BLaER1 treated with 17β-estradiol and CSF1 and Interleukin-3, amounts not matched to agents 10 nM and 100 nM (cell line): ENCODE data around the gene ST6GALNAC3.

Source experiments
- H3K27ac ChIP-seq, 11 experiments: shearing (Covaris generic); formaldehyde crosslinking; 2 replicates each; pipeline ENCODE4 v1.8.1; 2022
- H3K27me3 ChIP-seq, 11 experiments: shearing (Covaris generic); formaldehyde crosslinking; 2 replicates each; pipeline ENCODE4 v1.8.1; 2022
- H3K36me3 ChIP-seq, 11 experiments: shearing (Covaris generic); formaldehyde crosslinking; 2 replicates each; pipeline ENCODE4 v1.8.1; 2022
- H3K4me1 ChIP-seq, 10 experiments: shearing (Covaris generic); formaldehyde crosslinking; 2 replicates each; pipeline ENCODE4 v1.8.1; 2022
- H3K4me2 ChIP-seq, 11 experiments: shearing (Covaris generic); formaldehyde crosslinking; 2 replicates each; pipeline ENCODE4 v1.8.1; 2022
- H3K4me3 ChIP-seq, 10 experiments: shearing (Covaris generic); formaldehyde crosslinking; 2 replicates each; pipeline ENCODE4 v1.8.1; 2022
- H3K9ac ChIP-seq, 11 experiments: shearing (Covaris generic); formaldehyde crosslinking; 2 replicates each; pipeline ENCODE4 v1.8.1; 2022
- H3K9me3 ChIP-seq, 11 experiments: shearing (Covaris generic); formaldehyde crosslinking; replicated peaks in 1 of 11; 2 replicates each; pipeline ENCODE4 v1.8.1; 2022
- H4K20me1 ChIP-seq, 11 experiments: shearing (Covaris generic); formaldehyde crosslinking; 2 replicates each; pipeline ENCODE4 v1.8.1; 2022
- Cebpa-rat ChIP-seq, 11 experiments: shearing (Covaris generic); IDR thresholded peaks; 2 replicates each; pipeline ENCODE4 v1.8.1; 2022

The ST6GALNAC3 gene

DNA sequence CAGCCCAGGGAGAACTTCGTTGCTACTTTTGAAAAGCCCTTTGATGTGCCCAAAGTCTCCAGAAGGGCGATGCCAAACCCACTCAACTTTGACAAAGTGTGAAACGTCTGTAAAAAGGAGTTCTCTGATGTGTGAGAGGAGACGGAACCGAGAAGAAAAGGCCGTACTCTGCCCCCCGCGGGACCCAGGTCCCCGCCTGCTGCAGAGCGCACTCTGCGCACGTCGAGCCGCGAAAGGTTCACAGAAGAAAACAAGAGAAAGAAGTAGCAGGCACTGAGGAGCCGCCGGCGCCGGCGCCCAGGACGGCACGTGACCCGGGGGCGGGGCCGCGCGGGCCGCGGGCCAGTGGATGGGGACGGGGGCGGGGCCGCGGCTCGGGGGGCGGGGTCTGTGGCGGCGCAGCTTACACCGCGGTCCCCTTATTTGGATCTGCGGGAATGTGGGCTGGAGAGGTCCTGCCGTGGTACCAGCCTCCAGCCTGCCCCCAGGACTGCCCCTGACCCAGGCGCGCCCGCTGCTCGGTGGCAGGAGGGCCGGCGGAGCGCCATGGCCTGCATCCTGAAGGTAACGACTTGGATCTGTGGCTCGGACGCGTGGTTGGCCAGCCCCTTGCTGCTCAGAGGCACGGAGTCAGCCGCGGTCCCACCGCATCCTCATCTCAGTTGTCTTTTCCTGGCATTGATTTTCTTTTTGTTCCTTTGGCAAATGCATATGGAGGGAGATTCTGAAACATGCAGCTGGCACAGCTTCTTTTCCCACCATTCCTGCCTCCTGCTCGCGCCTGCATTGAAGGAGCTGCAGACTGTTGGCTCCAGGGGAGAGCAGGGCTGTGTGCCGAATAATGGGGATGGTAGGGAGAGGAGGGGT, at the start of gene ST6GALNAC3:
TSS of gene ST6GALNAC3 (plus strand) at position 426 of the 867 bp plus-strand sequence.
- Histone ChIP-seq H3K27me3 (peaks cover 0 to 6% (median 0%) of the 10 kb centered on the region in 11 experiments; a peak in 1 of 22 replicates), H3K4me2 (peak within 1 kb of the TSS; percentile 91 to 99 (median 96)), H3K9me3 (peaks cover 0 to 8% (median 0%) of the 10 kb centered on the region in 11 experiments; a peak in 1 of 22 replicates), H3K36me3 (no peaks in the 10 kb centered on the region), H3K27ac (peak within 1 kb of the TSS; percentile 63 to 91 (median 83); a peak in 21 of 22 replicates), H4K20me1 (peaks cover 0 to 2% (median 0%) of the 10 kb centered on the region in 11 experiments; a peak in 3 of 22 replicates), H3K9ac (peak within 1 kb of the TSS; percentile 68 to 88 (median 84)), H3K4me3 (peak within 1 kb of the TSS; percentile 57 to 80 (median 75)), H3K4me1 (peaks cover 42 to 84% (median 60%) of the 10 kb centered on the region in 10 experiments)
- TF ChIP-seq Cebpa-rat (IDR thresholded peaks at IDR 0.05) = no peak

DNA sequence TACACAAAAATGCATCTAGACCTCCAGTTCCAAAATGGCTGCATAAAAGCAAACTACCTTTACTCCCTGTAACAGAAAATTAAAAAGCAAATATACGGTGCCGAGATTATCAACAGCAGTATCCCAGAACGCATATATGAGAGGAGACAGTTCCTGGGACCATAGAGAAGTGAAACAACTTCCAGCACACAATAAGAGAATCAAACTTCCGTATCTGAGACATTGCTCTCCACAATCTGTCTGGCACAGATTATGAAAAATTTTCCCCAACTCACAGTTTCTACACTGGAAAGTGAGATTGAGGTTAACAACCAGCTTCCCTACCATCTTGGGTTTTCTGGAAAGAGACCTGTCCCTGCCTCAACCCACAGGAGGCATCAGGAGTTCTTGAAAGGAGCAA, 47.2 kb upstream of the ST6GALNAC3 start:
- Histone ChIP-seq H3K4me3 (no peak overlapping the region), H3K36me3 (no peaks in the 10 kb centered on the region)

DNA sequence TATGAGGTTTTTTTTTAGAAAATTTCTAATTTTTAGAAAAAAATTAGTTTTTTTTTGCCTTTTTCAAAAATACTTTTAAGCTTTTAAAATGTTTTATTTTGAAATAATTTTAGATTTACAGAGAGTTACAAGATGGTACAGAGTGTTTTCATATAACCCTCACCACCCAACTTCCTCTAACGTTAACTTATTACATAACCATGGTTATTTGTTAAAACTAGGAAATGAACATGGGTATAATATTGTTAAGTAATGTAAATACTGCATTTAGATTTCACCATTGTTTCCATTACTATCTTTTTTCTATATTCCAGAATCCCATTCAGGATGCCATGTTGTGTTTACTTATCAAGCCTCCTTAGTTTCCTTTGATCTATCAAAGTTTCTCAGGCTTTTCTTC, 45.2 kb upstream of the ST6GALNAC3 start:
- no peak overlapping the region for H3K27ac ChIP-seq
- no peak overlapping the region for H3K4me2 ChIP-seq
- H3K9ac ChIP-seq = no peak overlapping the region
- TF ChIP-seq Cebpa-rat (IDR thresholded peaks at IDR 0.05) = no peak
- H4K20me1 ChIP-seq = no peaks in the 10 kb centered on the region
- H3K36me3 ChIP-seq = no peaks in the 10 kb centered on the region
- H3K27me3 ChIP-seq = no peaks in the 10 kb centered on the region
- H3K4me3 ChIP-seq = no peak overlapping the region
- H3K9me3 ChIP-seq = 0 out of 22 replicates have a peak, but pooled peaks cover 0 to 5% (median 0%) of the 10 kb centered on the region in 11 experiments
- H3K4me1 ChIP-seq = no peaks in the 10 kb centered on the region

More for the DNA sequence above, 47.2 kb upstream of the ST6GALNAC3 start:
- Histone ChIP-seq H3K9me3 (0 out of 22 replicates have a peak, but pooled peaks cover 0 to 5% (median 0%) of the 10 kb centered on the region in 11 experiments), H4K20me1 (no peaks in the 10 kb centered on the region), H3K9ac (no peak overlapping the region), H3K27ac (no peak overlapping the region), H3K4me2 (no peak overlapping the region), H3K27me3 (no peaks in the 10 kb centered on the region), H3K4me1 (no peaks in the 10 kb centered on the region)
- no peak for TF ChIP-seq Cebpa-rat (IDR thresholded peaks at IDR 0.05)

DNA sequence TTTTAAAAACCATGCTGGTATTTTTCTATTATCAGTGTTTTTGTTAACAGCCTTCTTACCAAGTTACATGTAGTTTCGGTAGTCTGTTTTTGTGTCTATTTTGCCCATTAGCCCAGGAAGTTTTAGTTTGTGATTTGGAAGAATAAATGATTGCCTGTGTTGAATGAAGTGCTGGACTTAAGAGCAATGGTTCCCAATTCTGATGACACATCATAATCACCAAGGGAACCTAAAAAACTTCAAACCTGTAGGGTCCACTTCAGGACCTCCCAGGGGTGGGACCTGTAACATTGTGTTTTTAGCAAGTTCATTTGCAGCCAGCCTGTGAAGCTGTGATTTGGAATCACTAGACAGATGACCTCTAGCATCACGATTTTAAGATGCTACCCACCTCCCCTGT, 43.0 kb upstream of the ST6GALNAC3 start:
- no peaks in the 10 kb centered on the region for H3K36me3 ChIP-seq
- no peak overlapping the region for H3K4me2 ChIP-seq
- no peaks in the 10 kb centered on the region for H3K27me3 ChIP-seq
- TF ChIP-seq Cebpa-rat (IDR thresholded peaks at IDR 0.05) = no peak
- H3K9me3 ChIP-seq = 0 out of 22 replicates have a peak, but pooled peaks cover 0 to 5% (median 0%) of the 10 kb centered on the region in 11 experiments
- no peaks in the 10 kb centered on the region for H3K4me1 ChIP-seq
- H3K9ac ChIP-seq = no peak overlapping the region
- H3K27ac ChIP-seq = no peak overlapping the region
- no peak overlapping the region for H3K4me3 ChIP-seq
- no peaks in the 10 kb centered on the region for H4K20me1 ChIP-seq

DNA sequence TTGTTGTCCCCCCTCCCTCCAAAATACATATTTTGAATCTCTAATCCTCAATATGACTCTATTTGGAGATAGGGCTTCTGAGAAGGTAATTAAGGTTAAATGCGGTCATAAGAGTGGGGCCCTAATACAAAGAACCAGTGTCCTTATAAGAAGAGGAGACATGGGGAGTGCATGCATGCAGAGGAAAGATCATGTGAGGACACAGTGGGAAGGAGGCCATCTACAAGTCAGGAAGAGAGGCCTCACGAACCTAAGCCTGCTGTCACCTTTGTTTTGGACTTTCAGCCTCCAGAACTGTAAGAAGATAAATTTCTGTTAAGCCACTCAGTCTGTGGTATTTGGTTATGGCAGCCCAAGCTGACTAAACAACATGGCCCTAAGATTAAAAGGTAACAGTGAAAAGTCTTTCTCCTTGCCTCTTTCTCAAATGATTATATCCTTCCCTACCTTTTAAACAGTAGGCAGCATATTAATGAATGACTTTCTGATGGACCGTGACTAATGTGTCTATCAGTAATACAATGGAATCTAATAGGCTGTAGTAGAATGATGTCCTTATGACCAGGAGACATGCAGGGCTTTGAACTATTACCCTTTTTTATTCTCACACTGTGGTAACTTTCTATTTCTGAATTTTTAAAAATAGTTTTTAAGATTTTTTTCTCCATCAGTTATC, 40.6 kb upstream of the ST6GALNAC3 start:
- no peak overlapping the region for H3K9ac ChIP-seq
- H3K9me3 ChIP-seq = no peaks in the 10 kb centered on the region
- H3K4me2 ChIP-seq = no peak overlapping the region
- no peak for TF ChIP-seq Cebpa-rat (IDR thresholded peaks at IDR 0.05)
- H3K4me1 ChIP-seq = no peaks in the 10 kb centered on the region
- no peak overlapping the region for H3K27ac ChIP-seq
- H3K36me3 ChIP-seq = no peaks in the 10 kb centered on the region
- no peaks in the 10 kb centered on the region for H4K20me1 ChIP-seq
- no peaks in the 10 kb centered on the region for H3K27me3 ChIP-seq
- no peak overlapping the region for H3K4me3 ChIP-seq

DNA sequence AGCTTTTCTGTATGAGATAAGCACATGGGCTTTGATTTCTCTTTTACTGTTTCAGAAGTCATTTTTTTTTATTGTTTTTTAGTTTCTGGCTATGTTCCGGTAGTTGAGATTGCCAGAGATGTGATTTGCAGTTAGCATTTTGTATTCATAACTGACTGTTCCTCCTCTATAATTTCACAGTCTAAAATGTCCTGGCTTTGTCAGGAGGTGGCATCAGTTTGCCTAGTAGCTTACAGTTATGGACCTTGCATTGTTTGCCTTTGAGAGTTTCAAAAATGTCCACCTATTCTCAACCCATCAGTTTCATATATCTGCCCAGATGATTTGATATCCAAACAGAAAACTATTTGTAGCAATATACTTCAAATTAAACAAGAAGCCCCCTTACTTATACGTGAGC, 39.5 kb upstream of the ST6GALNAC3 start:
- Histone ChIP-seq H3K36me3 (no peaks in the 10 kb centered on the region), H3K4me3 (no peak overlapping the region), H3K27ac (no peak overlapping the region), H4K20me1 (no peaks in the 10 kb centered on the region), H3K9ac (no peak overlapping the region), H3K4me1 (no peaks in the 10 kb centered on the region), H3K9me3 (no peaks in the 10 kb centered on the region), H3K4me2 (no peak overlapping the region), H3K27me3 (no peaks in the 10 kb centered on the region)
- no peak for TF ChIP-seq Cebpa-rat (IDR thresholded peaks at IDR 0.05)

DNA sequence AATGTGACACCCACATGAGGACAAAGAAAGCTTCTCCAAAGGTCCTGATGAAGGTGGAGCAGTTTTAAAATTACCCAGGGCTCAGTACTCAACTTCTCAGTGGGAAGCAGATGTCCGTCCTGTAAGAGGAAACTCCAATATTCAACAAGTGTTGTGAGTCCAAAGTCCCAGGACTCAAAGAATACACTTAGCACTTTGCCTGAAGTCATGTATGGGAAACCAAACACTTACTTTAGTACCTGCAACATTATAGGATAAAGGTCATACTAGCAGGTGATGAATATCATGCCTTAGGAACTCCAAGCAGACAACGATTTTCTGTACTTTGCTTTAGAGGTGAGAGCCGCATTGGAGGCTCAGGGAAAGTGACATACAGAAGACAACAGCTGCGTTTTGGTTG, 37.2 kb upstream of the ST6GALNAC3 start:
- Histone ChIP-seq H3K4me2 (no peak overlapping the region), H3K4me1 (no peaks in the 10 kb centered on the region), H3K27ac (no peak overlapping the region), H4K20me1 (no peaks in the 10 kb centered on the region), H3K36me3 (no peaks in the 10 kb centered on the region), H3K9me3 (no peaks in the 10 kb centered on the region), H3K9ac (no peak overlapping the region), H3K27me3 (no peaks in the 10 kb centered on the region), H3K4me3 (no peak overlapping the region)
- TF ChIP-seq Cebpa-rat (IDR thresholded peaks at IDR 0.05) = no peak

DNA sequence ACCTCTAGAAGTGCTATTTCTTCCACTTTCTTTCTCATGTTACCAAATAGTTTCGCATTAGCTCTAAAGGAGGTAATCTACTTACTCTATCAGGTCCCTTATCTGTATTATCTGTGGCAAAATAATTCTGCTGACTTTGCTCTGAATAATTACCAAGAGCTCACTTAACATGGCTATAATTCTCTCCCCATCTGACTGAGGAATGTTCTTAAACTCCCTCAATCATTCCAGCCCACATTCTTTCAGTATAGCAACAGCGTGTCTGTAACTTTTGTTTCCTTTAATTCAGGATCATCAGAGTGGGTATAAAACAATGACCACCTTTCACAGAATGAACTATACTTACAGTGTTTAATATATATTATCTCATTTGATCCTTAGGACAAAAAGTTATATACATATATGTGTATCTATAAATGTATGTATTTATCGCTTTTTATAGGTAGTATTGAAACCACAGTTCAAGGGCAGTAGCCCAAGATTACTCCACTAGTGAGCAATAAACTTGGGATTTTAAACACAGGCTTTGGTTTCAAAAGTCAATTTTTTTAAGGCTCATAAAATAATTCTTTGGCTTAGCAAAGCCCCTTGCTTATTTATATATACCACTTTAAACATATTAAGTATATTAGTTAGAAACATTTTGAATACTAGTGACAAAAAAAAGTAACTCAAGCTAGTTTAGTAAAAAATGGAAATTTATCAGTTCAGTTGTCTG, 36.1 kb upstream of the ST6GALNAC3 start:
- no peaks in the 10 kb centered on the region for H3K27me3 ChIP-seq
- H3K9ac ChIP-seq = no peak overlapping the region
- H3K36me3 ChIP-seq = no peaks in the 10 kb centered on the region
- no peaks in the 10 kb centered on the region for H3K9me3 ChIP-seq
- no peak overlapping the region for H3K4me2 ChIP-seq
- H3K4me1 ChIP-seq = no peaks in the 10 kb centered on the region
- no peak overlapping the region for H3K27ac ChIP-seq
- no peak overlapping the region for H3K4me3 ChIP-seq
- H4K20me1 ChIP-seq = no peaks in the 10 kb centered on the region
- TF ChIP-seq Cebpa-rat (IDR thresholded peaks at IDR 0.05) = no peak

DNA sequence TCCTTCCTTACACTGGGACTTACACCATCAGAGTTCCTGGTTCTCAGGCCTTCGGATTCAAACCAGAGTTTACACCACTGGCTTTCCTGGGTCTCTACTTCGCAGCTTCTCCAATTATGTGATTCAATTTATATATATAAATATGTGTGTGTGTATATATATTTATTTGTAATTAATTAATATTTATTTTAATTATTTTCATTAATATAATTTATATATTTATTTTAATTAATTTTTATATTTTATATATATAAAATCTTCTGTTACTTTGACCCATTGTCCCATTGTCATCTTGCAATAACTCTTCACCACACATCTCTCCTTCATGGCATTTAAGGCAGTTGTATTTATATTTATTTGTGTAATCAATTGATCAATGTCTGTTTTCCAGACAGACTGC, 28.4 kb upstream of the ST6GALNAC3 start:
- Histone ChIP-seq H3K4me3 (no peak overlapping the region), H3K9me3 (0 out of 22 replicates have a peak, but pooled peaks cover 0 to 9% (median 0%) of the 10 kb centered on the region in 11 experiments), H3K27ac (no peak overlapping the region), H3K27me3 (no peaks in the 10 kb centered on the region), H4K20me1 (no peaks in the 10 kb centered on the region), H3K4me1 (peaks cover 0 to 6% (median 0%) of the 10 kb centered on the region in 10 experiments; a peak in 1 of 20 replicates), H3K36me3 (no peaks in the 10 kb centered on the region), H3K4me2 (no peak overlapping the region), H3K9ac (no peak overlapping the region)
- no peak for TF ChIP-seq Cebpa-rat (IDR thresholded peaks at IDR 0.05)
